B cell (primary cell): Measurements from ENCODE around the gene RFX8.

Experiments
- CTCF ChIP-seq: fragments of 200-600 bp; IDR thresholded peaks from one replicate; pipeline ENCODE4 v1.8.0; 2022; ENCODE audit warnings: antibody characterized with exemption, mild to moderate bottlenecking
- EZH2 ChIP-seq: IDR thresholded peaks from 2 replicates; pipeline ENCODE4 v1.6.1; 2012; ENCODE audit warnings: borderline replicate concordance, low read depth, mild to moderate bottlenecking, moderate library complexity, low read length; ENCODE audit not compliant: insufficient read depth, poor library complexity, severe bottlenecking

- no peak for TF ChIP-seq CTCF
- no peak for TF ChIP-seq EZH2
Observed at GRCh38 chr2:101361121-101361520, 113.8 kb downstream of the RFX8 start.
